Sigmoid colon (tissue), 7 donors: ENCODE data around the gene MYBPHL. TPM values are rescaled to one million over a fixed set of nuclear protein-coding genes. Genes with fewer than 3 reads are reported as not detected.

Experiments used
- DNase-seq: peaks from one replicate; pipeline ENCODE4 v3.0.0-alpha.2; 2019
- H3K27ac ChIP-seq, 4 donors: fragments of 200-600 bp; sonication (generic); one replicate each; pipeline ENCODE4 v1.5.1; 2016 to 2019; ENCODE audit warnings: mild to moderate bottlenecking in 1 of 4
- H3K27me3 ChIP-seq, 3 donors: fragments of 200-600 bp; sonication (generic); one replicate each; pipeline ENCODE4 v1.5.1; 2019; ENCODE audit warnings: mild to moderate bottlenecking in 1 of 3
- H3K36me3 ChIP-seq, 4 donors: fragments of 200-600 bp; sonication (generic); one replicate each; pipeline ENCODE4 v1.5.1; 2016 to 2019
- H3K4me1 ChIP-seq, 4 donors: fragments of 200-600 bp; sonication (generic); one replicate each; pipeline ENCODE4 v1.5.1; 2017 to 2019
- H3K4me3 ChIP-seq, 4 donors: fragments of 200-600 bp; sonication (generic); one replicate each; pipeline ENCODE4 v1.5.1; 2017 to 2019; ENCODE audit warnings: mild to moderate bottlenecking in 2 of 4, moderate library complexity in 1 of 4
- H3K9me3 ChIP-seq, 4 donors: fragments of 200-600 bp in 3 of 4; sonication (generic) in 3 of 4; one replicate each; pipeline versions ENCODE4 v1.5.1 to v1.6.1; 2013 to 2019
- CTCF ChIP-seq, 4 experiments: fragments of 450-650 bp in 3 of 4; fragments of 200-600 bp in 1 of 4; IDR thresholded peaks; one replicate each; pipeline ENCODE4 v1.5.1; 2016 to 2019; ENCODE audit warnings: antibody characterized with exemption in 4 of 4, mild to moderate bottlenecking in 3 of 4, moderate library complexity in 2 of 4
- EP300 ChIP-seq, 4 donors: sonication (generic); formaldehyde crosslinking; IDR thresholded peaks; one replicate each; pipeline ENCODE4 v1.6.1; 2017; ENCODE audit warnings: antibody characterized with exemption in 4 of 4
- POLR2A ChIP-seq, 2 donors: fragments of 450-650 bp; IDR thresholded peaks; one replicate each; pipeline ENCODE4 v1.6.1; 2016; ENCODE audit warnings: antibody characterized with exemption in 2 of 2, mild to moderate bottlenecking in 2 of 2, moderate library complexity in 2 of 2
- POLR2AphosphoS5 ChIP-seq, 4 donors: sonication (generic); formaldehyde crosslinking; IDR thresholded peaks; one replicate each; pipeline ENCODE4 v1.6.1; 2017; ENCODE audit warnings: antibody characterized with exemption in 4 of 4
- WGBS, 2 donors: extraction: QIAGEN DNeasy Blood & Tissue Kit; methylation state at CpG; one replicate each; pipeline ENCODE4 v1.1.7; 2013; 5-methylcytosine and 5-hydroxymethylcytosine counted together
- intact Hi-C: fragments of 100-400 bp; cut with DNase I; formaldehyde crosslinking; loops from one replicate; pipeline ENCODE4 v1.15.1; 2023
- polyA plus RNA-seq, 3 donors: library from polyadenylated mRNA; stranded (reverse); fragments of 200-250 nt; gene quantifications; one replicate each; pipeline ENCODE4 v1.2.3, GENCODE V29; 2013
- total RNA-seq, 4 donors: library from RNA; depleted of rRNA; stranded (reverse); fragments of >200 nt; gene quantifications; one replicate each; pipeline ENCODE4 v1.1.0, GENCODE V29; 2016
- donor health status: healthy with polysubstance abuse.
- donor health status: Bipolar disorder and iron deficiency.
- donor health status: healthy.

The MYBPHL gene
- total and polyA plus RNA-seq, 7 donors, result not detected

DNA sequence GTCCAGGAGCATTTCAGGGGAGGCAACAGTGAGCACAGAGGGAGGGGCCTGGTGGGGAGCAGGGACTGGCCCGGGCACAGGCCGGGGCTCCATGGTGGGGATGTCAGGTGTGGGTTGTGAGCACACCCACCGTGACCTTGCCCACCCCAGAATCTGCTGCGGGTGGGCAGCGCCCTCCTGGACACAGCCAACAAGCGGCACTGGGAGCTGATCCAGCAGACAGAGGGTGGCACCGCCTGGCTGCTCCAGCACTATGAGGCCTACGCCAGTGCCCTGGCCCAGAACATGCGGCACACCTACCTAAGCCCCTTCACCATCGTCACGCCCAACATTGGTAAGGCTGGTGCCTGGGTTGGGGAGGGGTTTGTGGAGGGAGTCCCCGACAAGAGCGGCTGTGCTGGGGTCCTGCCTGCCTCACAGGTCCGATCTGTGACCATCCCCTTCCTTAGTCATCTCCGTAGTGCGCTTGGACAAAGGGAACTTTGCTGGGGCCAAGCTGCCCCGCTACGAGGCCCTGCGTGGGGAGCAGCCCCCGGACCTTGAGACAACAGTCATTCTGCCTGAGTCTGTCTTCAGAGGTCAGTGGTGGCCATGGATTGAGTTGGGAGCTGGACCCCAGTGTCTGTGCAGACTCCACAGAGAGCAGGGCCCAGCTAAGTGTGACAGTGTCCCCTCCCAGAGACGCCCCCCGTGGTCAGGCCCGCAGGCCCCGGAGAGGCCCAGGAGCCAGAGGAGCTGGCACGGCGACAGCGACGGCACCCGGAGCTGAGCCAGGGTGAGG is 38.2 kb downstream of the MYBPHL start:
- peaks cover 0 to 4% (median 0%) of the 10 kb centered on the region in 4 donors for H3K4me1 ChIP-seq
- no peak overlapping the region for H3K27ac ChIP-seq
- intact Hi-C loops, result no loop called here
- WGBS, 2 donors, result 93 to 94% methylated on average over 29 of the region's 29 CpGs
- DNase-seq, result no peak
- H3K27me3 ChIP-seq, result no peaks in the 10 kb centered on the region
- H3K4me3 ChIP-seq, result no peak overlapping the region
- H3K9me3 ChIP-seq, result no peaks in the 10 kb centered on the region
- H3K36me3 ChIP-seq, result peaks cover 0 to 48% (median 0%) of the 10 kb centered on the region in 4 donors
- no peak for TF ChIP-seq POLR2AphosphoS5 (IDR thresholded peaks at IDR 0.05)
- no peak for TF ChIP-seq POLR2A (IDR thresholded peaks at IDR 0.05)
- no peak for TF ChIP-seq CTCF (IDR thresholded peaks at IDR 0.05)
- no peak for TF ChIP-seq EP300 (IDR thresholded peaks at IDR 0.05)

DNA sequence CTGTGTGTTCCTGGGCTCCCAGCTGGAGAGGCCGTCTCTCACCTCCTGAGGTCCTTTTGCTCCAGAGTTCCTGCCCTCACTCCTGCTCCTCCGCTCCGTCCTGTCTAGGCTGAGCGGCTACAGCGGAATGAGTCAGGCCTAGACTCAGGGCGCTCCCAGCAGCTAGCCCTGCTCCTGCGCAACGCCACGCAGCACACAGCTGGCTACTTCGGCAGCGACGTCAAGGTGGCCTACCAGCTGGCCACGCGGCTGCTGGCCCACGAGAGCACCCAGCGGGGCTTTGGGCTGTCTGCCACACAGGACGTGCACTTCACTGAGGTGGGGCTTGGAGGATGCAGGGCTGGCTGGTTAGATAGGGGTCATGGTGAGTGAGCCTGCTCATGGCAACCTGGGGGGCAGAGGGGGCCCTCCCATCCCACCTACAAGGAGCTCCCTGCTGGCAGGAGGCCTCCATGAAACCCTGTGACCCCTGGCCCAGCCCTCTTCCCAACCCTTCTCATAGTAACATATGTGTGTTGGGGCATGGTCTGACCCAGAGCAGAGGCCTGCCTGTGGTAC is 39.0 kb downstream of the MYBPHL start:
- H3K36me3 ChIP-seq, result peaks cover 0 to 48% (median 0%) of the 10 kb centered on the region in 4 donors
- H3K4me3 ChIP-seq, result no peak overlapping the region
- intact Hi-C loops, result no loop called here
- TF ChIP-seq POLR2A (IDR thresholded peaks at IDR 0.05) (no peak), CTCF (IDR thresholded peaks at IDR 0.05) (no peak), POLR2AphosphoS5 (IDR thresholded peaks at IDR 0.05) (no peak), EP300 (IDR thresholded peaks at IDR 0.05) (no peak)
- H3K27me3 ChIP-seq, result no peaks in the 10 kb centered on the region
- H3K4me1 ChIP-seq, result peaks cover 0 to 9% (median 2%) of the 10 kb centered on the region in 4 donors
- 94 to 95% methylated on average over 17 of the region's 17 CpGs for WGBS, 2 donors
- H3K27ac ChIP-seq, result no peak overlapping the region
- no peak for DNase-seq
- H3K9me3 ChIP-seq, result no peaks in the 10 kb centered on the region

- Histone ChIP-seq H3K4me3 (no peak overlapping the region), H3K9me3 (no peaks in the 10 kb centered on the region), H3K27me3 (no peaks in the 10 kb centered on the region), H3K4me1 (peaks cover 0 to 9% (median 2%) of the 10 kb centered on the region in 4 donors), H3K27ac (no peak overlapping the region), H3K36me3 (peaks cover 0 to 48% (median 0%) of the 10 kb centered on the region in 4 donors)
- TF ChIP-seq POLR2AphosphoS5 (IDR thresholded peaks at IDR 0.05), result no peak
- no peak for TF ChIP-seq POLR2A (IDR thresholded peaks at IDR 0.05)
- no peak for TF ChIP-seq EP300 (IDR thresholded peaks at IDR 0.05)
- no peak for TF ChIP-seq CTCF (IDR thresholded peaks at IDR 0.05)
- 86 to 89% methylated on average over 11 of the region's 11 CpGs for WGBS, 2 donors
- intact Hi-C loops, result no loop called here
- no peak for DNase-seq
Measured at GRCh38 chr1:109266965-109267364, 39.8 kb downstream of the MYBPHL start.

- no peak for DNase-seq
- Histone ChIP-seq H3K36me3 (peaks cover 0 to 43% (median 0%) of the 10 kb centered on the region in 4 donors), H3K27me3 (no peaks in the 10 kb centered on the region), H3K9me3 (no peaks in the 10 kb centered on the region), H3K4me3 (no peak overlapping the region), H3K27ac (no peak overlapping the region), H3K4me1 (peaks cover 0 to 9% (median 2%) of the 10 kb centered on the region in 4 donors)
- intact Hi-C loops, result no loop called here
- TF ChIP-seq POLR2AphosphoS5 (IDR thresholded peaks at IDR 0.05) (no peak), CTCF (IDR thresholded peaks at IDR 0.05) (no peak), POLR2A (IDR thresholded peaks at IDR 0.05) (no peak), EP300 (IDR thresholded peaks at IDR 0.05) (no peak)
- WGBS, 2 donors, result 92 to 94% methylated on average over 13 of the region's 13 CpGs
Measured at GRCh38 chr1:109265741-109266330, 41.0 kb downstream of the MYBPHL start.
